Hypothalamus (tissue), 51 donors: ENCODE measurements around the gene NTRK3.
A peak's percentile ranks its signal among the peaks of the same experiment; 100 is the strongest.
"Not testable (repeated sequence)": the region's sequence is repeated elsewhere in the genome, so short reads cannot be mapped to it uniquely, and the experiment has no call there.

Experiments used
- DNase-seq, 51 donors: peaks; one replicate each; lab custom pipeline; 2025; lab: John Stamatoyannopoulos, UW

NTRK3 gene

GRCh38 chr15:88083811-88084760 lies 172.5 kb downstream of the NTRK3 start:
- peak in 3 of 51 donors; percentile 4 to 13 (median 9) for DNase-seq

- DNase-seq, result no peak
These were observed 175.9 kb downstream of the NTRK3 start for GRCh38 chr15:88080616-88081015.

- no peak for DNase-seq
These were observed 179.1 kb downstream of the NTRK3 start for GRCh38 chr15:88077296-88078020.

- no peak for DNase-seq
These were observed 180.2 kb downstream of the NTRK3 start for GRCh38 chr15:88076328-88076727.

- no peak for DNase-seq
These were observed 181.4 kb downstream of the NTRK3 start for GRCh38 chr15:88075102-88075501.

- DNase-seq, result no peak
These were observed 182.2 kb downstream of the NTRK3 start for GRCh38 chr15:88074386-88074785.

GRCh38 chr15:88073391-88073691 lies 183.2 kb downstream of the NTRK3 start:
- DNase-seq, result no peak

GRCh38 chr15:88072598-88073390 lies 183.7 kb downstream of the NTRK3 start:
- no peak for DNase-seq

- not testable (repeated sequence) for DNase-seq
These were observed 184.4 kb downstream of the NTRK3 start for GRCh38 chr15:88072133-88072532.

GRCh38 chr15:88071141-88071540 lies 185.4 kb downstream of the NTRK3 start:
- DNase-seq, result no peak

- DNase-seq, result no peak
These were observed 187.0 kb downstream of the NTRK3 start for GRCh38 chr15:88069561-88069960.

GRCh38 chr15:88067331-88067685 lies 189.2 kb downstream of the NTRK3 start:
- no peak for DNase-seq

- DNase-seq, result no peak
These were observed 189.8 kb downstream of the NTRK3 start for GRCh38 chr15:88066636-88067330.

- DNase-seq, result peak in 22 of 51 donors; percentile 5 to 50 (median 24)
These were observed 195.1 kb downstream of the NTRK3 start for GRCh38 chr15:88061452-88061851.

- DNase-seq, result no peak
These were observed 196.2 kb downstream of the NTRK3 start for GRCh38 chr15:88060383-88060782.

- peak in 2 of 51 donors; percentile 9 to 16 for DNase-seq
These were observed 198.7 kb downstream of the NTRK3 start for GRCh38 chr15:88057836-88058235.

GRCh38 chr15:88049506-88049905 lies 207.0 kb downstream of the NTRK3 start:
- no peak for DNase-seq

GRCh38 chr15:88048755-88049154 lies 207.8 kb downstream of the NTRK3 start:
- DNase-seq, result no peak

GRCh38 chr15:88048237-88048636 lies 208.3 kb downstream of the NTRK3 start:
- DNase-seq, result no peak

GRCh38 chr15:88046576-88047129 lies 209.9 kb downstream of the NTRK3 start:
- DNase-seq, result no peak
